ENCODE results near the gene TMEM130.

TMEM130 gene

DNA sequence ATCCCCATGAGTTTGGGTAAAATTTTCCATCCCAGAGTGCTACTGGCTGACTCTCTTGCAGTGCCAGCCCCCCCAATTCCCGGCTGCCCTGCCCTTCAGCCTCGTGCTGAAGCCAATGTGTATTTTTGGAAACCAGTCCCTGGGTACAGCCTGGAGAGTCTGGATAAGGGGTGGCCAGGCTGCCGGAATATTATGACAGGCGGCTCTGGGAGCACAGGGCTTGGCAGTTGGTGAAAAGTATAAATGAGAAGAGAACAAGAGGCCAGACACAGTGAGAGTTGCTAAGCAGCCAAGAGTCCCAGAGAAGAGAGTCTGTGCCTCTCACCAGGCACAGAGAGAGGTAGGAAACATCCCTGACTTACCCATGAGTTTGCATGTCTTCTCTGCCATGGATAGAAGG is 53.6 kb downstream of the TMEM130 start:
- Histone ChIP-seq H3K36me3 (ENCODE audit: control insufficient read depth in 2 of 2, insufficient read depth in 2 of 2, low read length in 2 of 2) (no peaks in the 10 kb centered on the region), H3K4me3 (ENCODE audit: low read length in 2 of 2) (no peak overlapping the region), H3K27ac (ENCODE audit: low read depth in 2 of 2, low read length in 2 of 2) (no peak overlapping the region), H3K27me3 (ENCODE audit: control insufficient read depth in 2 of 2, insufficient read depth in 2 of 2, low read length in 2 of 2) (no peaks in the 10 kb centered on the region), H3K9ac (ENCODE audit: low read depth in 1 of 2, low read length in 2 of 2) (no peak overlapping the region), H3K4me1 (ENCODE audit: control insufficient read depth in 2 of 2, insufficient read depth in 2 of 2, low read length in 2 of 2) (no peaks in the 10 kb centered on the region), H3K9me3 (ENCODE audit: control insufficient read depth in 2 of 2, low read length in 2 of 2) (no peaks in the 10 kb centered on the region)

DNA sequence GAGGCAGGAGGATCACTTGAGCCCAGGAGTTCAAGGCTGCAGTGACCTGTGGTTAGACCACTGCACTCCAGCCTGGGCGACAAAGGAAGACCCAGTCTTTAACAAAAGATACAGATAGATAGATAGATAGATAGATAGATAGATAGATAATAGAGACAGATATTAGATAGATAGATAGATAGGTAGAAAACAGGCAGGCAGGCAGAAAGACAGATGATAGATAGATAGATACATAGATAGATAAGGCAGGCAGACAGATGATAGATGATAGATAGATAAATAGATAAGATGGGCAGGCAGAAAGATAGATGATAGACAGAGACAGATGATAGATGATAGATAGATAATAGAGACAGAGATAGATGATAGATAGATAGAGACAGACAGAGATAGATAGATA is 54.5 kb downstream of the TMEM130 start:
- no peak overlapping the region for H3K9ac ChIP-seq (ENCODE audit: low read depth in 1 of 2, low read length in 2 of 2)
- H3K36me3 ChIP-seq (ENCODE audit: control insufficient read depth in 2 of 2, insufficient read depth in 2 of 2, low read length in 2 of 2) = no peaks in the 10 kb centered on the region
- H3K27me3 ChIP-seq (ENCODE audit: control insufficient read depth in 2 of 2, insufficient read depth in 2 of 2, low read length in 2 of 2) = no peaks in the 10 kb centered on the region
- H3K9me3 ChIP-seq (ENCODE audit: control insufficient read depth in 2 of 2, low read length in 2 of 2) = no peaks in the 10 kb centered on the region
- no peaks in the 10 kb centered on the region for H3K4me1 ChIP-seq (ENCODE audit: control insufficient read depth in 2 of 2, insufficient read depth in 2 of 2, low read length in 2 of 2)
- no peak overlapping the region for H3K4me3 ChIP-seq (ENCODE audit: low read length in 2 of 2)
- no peak overlapping the region for H3K27ac ChIP-seq (ENCODE audit: low read depth in 2 of 2, low read length in 2 of 2)

DNA sequence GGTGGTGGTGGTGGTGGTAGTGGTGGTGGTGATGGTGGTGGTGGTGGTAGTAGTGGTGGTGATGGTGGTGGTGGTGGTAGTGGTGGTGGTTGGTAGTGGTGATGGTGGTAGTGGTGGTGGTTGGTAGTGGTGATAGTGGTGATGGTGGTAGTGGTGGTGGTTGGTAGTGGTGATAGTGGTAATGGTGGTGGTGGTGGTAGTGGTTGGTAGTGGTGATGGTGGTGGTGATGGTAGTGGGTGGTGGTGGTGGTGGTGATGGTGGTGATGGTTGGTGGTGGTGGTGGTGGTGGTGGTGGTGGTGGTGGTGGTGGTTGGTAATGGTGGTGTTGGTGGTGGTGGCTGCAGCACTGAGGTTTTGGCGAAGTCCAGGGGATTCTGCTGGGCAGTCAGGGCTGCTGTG is 58.5 kb downstream of the TMEM130 start:
- Histone ChIP-seq H3K4me3 (ENCODE audit: low read length in 2 of 2) (no peak overlapping the region), H3K4me1 (ENCODE audit: control insufficient read depth in 2 of 2, insufficient read depth in 2 of 2, low read length in 2 of 2) (no peaks in the 10 kb centered on the region), H3K36me3 (ENCODE audit: control insufficient read depth in 2 of 2, insufficient read depth in 2 of 2, low read length in 2 of 2) (no peaks in the 10 kb centered on the region), H3K9ac (ENCODE audit: low read depth in 1 of 2, low read length in 2 of 2) (no peak overlapping the region), H3K27ac (ENCODE audit: low read depth in 2 of 2, low read length in 2 of 2) (no peak overlapping the region), H3K27me3 (ENCODE audit: control insufficient read depth in 2 of 2, insufficient read depth in 2 of 2, low read length in 2 of 2) (no peaks in the 10 kb centered on the region), H3K9me3 (ENCODE audit: control insufficient read depth in 2 of 2, low read length in 2 of 2) (no peaks in the 10 kb centered on the region)

DNA sequence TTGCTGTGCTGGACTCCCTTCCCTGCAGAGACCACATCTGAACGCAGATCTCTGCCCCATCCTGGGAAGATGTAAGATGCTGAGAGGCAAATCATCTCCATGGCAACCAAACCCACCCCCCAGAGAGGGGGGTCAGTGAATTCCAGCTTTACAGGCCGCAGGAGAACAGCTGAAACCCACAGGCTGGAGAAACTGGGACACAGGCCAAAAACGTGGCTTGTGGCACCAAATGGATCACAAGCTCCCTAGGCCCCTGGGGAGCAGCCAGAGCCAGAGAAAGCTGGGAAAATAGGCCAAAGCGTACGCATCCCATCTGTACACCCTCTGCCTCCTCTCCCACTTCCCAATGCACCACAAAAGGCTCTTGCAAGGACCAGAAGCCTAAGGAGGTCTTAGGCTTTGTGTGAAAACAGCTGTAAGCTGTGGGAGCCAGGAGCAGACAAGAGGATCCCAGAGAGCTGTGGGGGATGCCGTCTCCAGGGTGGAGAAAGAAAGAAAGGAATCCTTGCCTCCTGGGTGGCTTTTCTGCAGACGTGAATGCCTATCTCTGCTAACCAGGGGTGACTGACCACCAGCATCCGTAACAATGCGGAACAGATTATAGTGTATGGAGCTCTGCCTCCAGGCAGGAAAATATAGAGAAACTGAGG is 59.5 kb downstream of the TMEM130 start:
- no peaks in the 10 kb centered on the region for H3K27me3 ChIP-seq (ENCODE audit: control insufficient read depth in 2 of 2, insufficient read depth in 2 of 2, low read length in 2 of 2)
- no peaks in the 10 kb centered on the region for H3K4me1 ChIP-seq (ENCODE audit: control insufficient read depth in 2 of 2, insufficient read depth in 2 of 2, low read length in 2 of 2)
- no peaks in the 10 kb centered on the region for H3K9me3 ChIP-seq (ENCODE audit: control insufficient read depth in 2 of 2, low read length in 2 of 2)
- H3K9ac ChIP-seq (ENCODE audit: low read depth in 1 of 2, low read length in 2 of 2) = no peak overlapping the region
- no peaks in the 10 kb centered on the region for H3K36me3 ChIP-seq (ENCODE audit: control insufficient read depth in 2 of 2, insufficient read depth in 2 of 2, low read length in 2 of 2)
- no peak overlapping the region for H3K4me3 ChIP-seq (ENCODE audit: low read length in 2 of 2)
- no peak overlapping the region for H3K27ac ChIP-seq (ENCODE audit: low read depth in 2 of 2, low read length in 2 of 2)

GRCh38 chr7:98808751-98809460 is 60.9 kb downstream of the TMEM130 start:
- Histone ChIP-seq H3K9me3 (ENCODE audit: control insufficient read depth in 2 of 2, low read length in 2 of 2) (no peaks in the 10 kb centered on the region), H3K4me3 (ENCODE audit: low read length in 2 of 2) (no peak overlapping the region), H3K4me1 (ENCODE audit: control insufficient read depth in 2 of 2, insufficient read depth in 2 of 2, low read length in 2 of 2) (no peaks in the 10 kb centered on the region), H3K9ac (ENCODE audit: low read depth in 1 of 2, low read length in 2 of 2) (no peak overlapping the region), H3K27ac (ENCODE audit: low read depth in 2 of 2, low read length in 2 of 2) (no peak overlapping the region), H3K36me3 (ENCODE audit: control insufficient read depth in 2 of 2, insufficient read depth in 2 of 2, low read length in 2 of 2) (no peaks in the 10 kb centered on the region), H3K27me3 (ENCODE audit: control insufficient read depth in 2 of 2, insufficient read depth in 2 of 2, low read length in 2 of 2) (no peaks in the 10 kb centered on the region)

GRCh38 chr7:98807068-98808048 is 62.5 kb downstream of the TMEM130 start:
- Histone ChIP-seq H3K27me3 (ENCODE audit: control insufficient read depth in 2 of 2, insufficient read depth in 2 of 2, low read length in 2 of 2) (no peaks in the 10 kb centered on the region), H3K4me1 (ENCODE audit: control insufficient read depth in 2 of 2, insufficient read depth in 2 of 2, low read length in 2 of 2) (no peaks in the 10 kb centered on the region), H3K36me3 (ENCODE audit: control insufficient read depth in 2 of 2, insufficient read depth in 2 of 2, low read length in 2 of 2) (no peaks in the 10 kb centered on the region), H3K4me3 (ENCODE audit: low read length in 2 of 2) (no peak overlapping the region), H3K9ac (ENCODE audit: low read depth in 1 of 2, low read length in 2 of 2) (no peak overlapping the region), H3K9me3 (ENCODE audit: control insufficient read depth in 2 of 2, low read length in 2 of 2) (no peaks in the 10 kb centered on the region), H3K27ac (ENCODE audit: low read depth in 2 of 2, low read length in 2 of 2) (no peak overlapping the region)

DNA sequence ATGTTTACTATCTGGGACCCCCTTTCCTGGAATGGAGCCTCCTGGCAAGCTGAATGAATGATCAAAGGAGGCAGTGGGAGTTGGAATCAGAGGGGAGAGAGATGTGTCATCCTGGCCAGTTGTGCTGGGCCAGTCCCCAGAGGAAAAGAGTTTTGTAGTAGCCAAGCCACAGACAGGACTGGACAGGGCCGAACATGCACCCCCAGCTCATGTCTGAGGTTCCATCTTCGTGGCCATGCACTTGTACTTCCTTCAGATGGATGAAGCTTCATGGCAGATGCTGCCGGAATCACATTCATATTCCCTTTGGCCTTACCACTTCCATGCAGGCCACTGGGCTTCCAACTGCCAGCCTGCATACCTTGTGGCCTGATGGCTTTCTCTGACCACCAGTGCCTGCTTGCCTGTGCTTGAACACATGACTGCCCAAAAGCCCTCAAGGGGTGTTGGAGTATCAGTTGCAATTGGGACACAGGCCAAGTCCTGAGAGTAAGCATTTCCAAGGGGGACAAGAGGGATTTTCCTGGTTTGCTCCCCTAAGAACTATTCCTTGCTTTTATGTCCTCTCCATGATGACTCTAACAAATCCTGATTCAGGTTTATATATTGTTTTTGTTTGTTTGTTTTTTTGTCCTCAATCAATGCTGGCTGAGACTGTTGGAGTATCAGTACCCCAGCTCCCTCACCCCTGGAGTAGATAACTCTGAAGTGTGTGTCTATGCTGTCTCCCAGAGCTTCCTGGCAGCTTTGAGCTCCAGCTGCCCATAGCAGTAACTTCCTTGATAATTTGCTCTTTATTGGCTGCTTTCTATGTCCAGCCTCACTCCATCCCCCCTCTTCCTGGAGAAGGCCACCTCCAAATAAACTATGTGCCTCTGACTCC is 63.6 kb downstream of the TMEM130 start:
- Histone ChIP-seq H3K9ac (ENCODE audit: low read depth in 1 of 2, low read length in 2 of 2) (no peak overlapping the region), H3K27me3 (ENCODE audit: control insufficient read depth in 2 of 2, insufficient read depth in 2 of 2, low read length in 2 of 2) (no peaks in the 10 kb centered on the region), H3K4me1 (ENCODE audit: control insufficient read depth in 2 of 2, insufficient read depth in 2 of 2, low read length in 2 of 2) (no peaks in the 10 kb centered on the region), H3K4me3 (ENCODE audit: low read length in 2 of 2) (no peak overlapping the region), H3K36me3 (ENCODE audit: control insufficient read depth in 2 of 2, insufficient read depth in 2 of 2, low read length in 2 of 2) (no peaks in the 10 kb centered on the region), H3K27ac (ENCODE audit: low read depth in 2 of 2, low read length in 2 of 2) (no peak overlapping the region), H3K9me3 (ENCODE audit: control insufficient read depth in 2 of 2, low read length in 2 of 2) (peaks cover 0 to 3% of the 10 kb centered on the region in 2 donors)

DNA sequence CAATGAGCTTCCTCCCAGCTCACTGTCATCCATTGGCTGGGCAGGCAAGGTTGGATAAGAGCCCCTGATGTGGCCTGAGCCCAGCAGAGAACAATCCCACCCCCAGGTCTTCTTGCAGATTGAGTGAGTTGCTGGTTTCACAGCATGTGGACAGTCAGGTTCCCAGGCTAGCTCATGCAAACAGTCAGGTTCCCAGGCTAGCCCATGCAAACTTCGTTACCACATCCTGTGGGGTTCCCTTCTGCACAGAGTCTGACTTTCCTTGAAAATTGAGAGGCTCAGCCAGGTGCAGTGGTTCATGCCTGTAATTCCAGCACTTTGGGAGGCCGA is 67.1 kb downstream of the TMEM130 start:
- Histone ChIP-seq H3K4me3 (ENCODE audit: low read length in 2 of 2) (no peak overlapping the region), H3K27me3 (ENCODE audit: control insufficient read depth in 2 of 2, insufficient read depth in 2 of 2, low read length in 2 of 2) (no peaks in the 10 kb centered on the region), H3K36me3 (ENCODE audit: control insufficient read depth in 2 of 2, insufficient read depth in 2 of 2, low read length in 2 of 2) (no peaks in the 10 kb centered on the region), H3K9ac (ENCODE audit: low read depth in 1 of 2, low read length in 2 of 2) (no peak overlapping the region), H3K9me3 (ENCODE audit: control insufficient read depth in 2 of 2, low read length in 2 of 2) (peaks cover 0 to 5% of the 10 kb centered on the region in 2 donors), H3K4me1 (ENCODE audit: control insufficient read depth in 2 of 2, insufficient read depth in 2 of 2, low read length in 2 of 2) (no peaks in the 10 kb centered on the region), H3K27ac (ENCODE audit: low read depth in 2 of 2, low read length in 2 of 2) (no peak overlapping the region)

- no peak overlapping the region for H3K27ac ChIP-seq (ENCODE audit: low read depth in 2 of 2, low read length in 2 of 2)
- H3K27me3 ChIP-seq (ENCODE audit: control insufficient read depth in 2 of 2, insufficient read depth in 2 of 2, low read length in 2 of 2) = no peaks in the 10 kb centered on the region
- H3K9ac ChIP-seq (ENCODE audit: low read depth in 1 of 2, low read length in 2 of 2) = no peak overlapping the region
- H3K4me3 ChIP-seq (ENCODE audit: low read length in 2 of 2) = no peak overlapping the region
- H3K4me1 ChIP-seq (ENCODE audit: control insufficient read depth in 2 of 2, insufficient read depth in 2 of 2, low read length in 2 of 2) = no peaks in the 10 kb centered on the region
- H3K9me3 ChIP-seq (ENCODE audit: control insufficient read depth in 2 of 2, low read length in 2 of 2) = peaks cover 0 to 5% of the 10 kb centered on the region in 2 donors
- H3K36me3 ChIP-seq (ENCODE audit: control insufficient read depth in 2 of 2, insufficient read depth in 2 of 2, low read length in 2 of 2) = no peaks in the 10 kb centered on the region
Measured at GRCh38 chr7:98802088-98802780, 67.6 kb downstream of the TMEM130 start.
